Endothelial cell of umbilical vein (primary cell): ENCODE data around the gene RER1.

ENCODE experiments used
- EZH2 ChIP-seq: IDR thresholded peaks from 2 replicates; pipeline ENCODE4 v1.6.1; 2012; ENCODE audit warnings: borderline replicate concordance, low read depth, mild to moderate bottlenecking, moderate library complexity, low read length, inconsistent platforms; ENCODE audit not compliant: severe bottlenecking
- MYC ChIP-seq: IDR thresholded peaks from one replicate; pipeline ENCODE4 v1.6.1; 2011; ENCODE audit warnings: mild to moderate bottlenecking, low read depth, low read length
- TF ChIP-seq, protein P1 (sequence below), 2 donors: IDR thresholded peaks; 1 replicate in 1 of 2; 2 replicates in 1 of 2; pipeline ENCODE4 v1.5.1; 2011; ENCODE audit warnings: low read length in 2 of 2, mild to moderate bottlenecking in 2 of 2, moderate library complexity in 2 of 2, control low read depth in 1 of 2, inconsistent platforms in 1 of 2, low read depth in 1 of 2; ENCODE audit not compliant: insufficient read depth in 1 of 2; ENCODE audit errors: extremely low read depth in 1 of 2

DNA sequence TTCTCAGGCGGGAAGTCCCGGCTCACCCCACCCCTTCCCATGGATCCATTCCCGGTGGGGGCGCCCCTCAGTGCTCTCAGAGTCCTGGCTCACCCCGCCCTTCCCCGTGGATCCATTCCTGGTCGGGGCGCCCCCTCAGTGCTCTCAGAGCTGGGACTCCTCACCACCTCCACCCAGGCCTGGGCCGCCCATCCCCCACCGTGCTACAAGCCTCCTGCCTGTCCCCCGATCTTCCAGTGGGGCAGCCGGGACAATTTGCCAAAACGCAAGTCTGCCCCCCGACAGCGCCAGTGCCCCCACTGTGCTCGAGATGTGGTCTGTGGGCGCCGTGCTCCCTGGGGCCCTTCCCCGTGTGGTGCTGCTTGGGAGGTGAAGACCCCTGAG lies 61.3 kb downstream of the RER1 start:
- TF ChIP-seq EZH2 (no peak), MYC (no peak)
- TF ChIP-seq, protein P1, sequence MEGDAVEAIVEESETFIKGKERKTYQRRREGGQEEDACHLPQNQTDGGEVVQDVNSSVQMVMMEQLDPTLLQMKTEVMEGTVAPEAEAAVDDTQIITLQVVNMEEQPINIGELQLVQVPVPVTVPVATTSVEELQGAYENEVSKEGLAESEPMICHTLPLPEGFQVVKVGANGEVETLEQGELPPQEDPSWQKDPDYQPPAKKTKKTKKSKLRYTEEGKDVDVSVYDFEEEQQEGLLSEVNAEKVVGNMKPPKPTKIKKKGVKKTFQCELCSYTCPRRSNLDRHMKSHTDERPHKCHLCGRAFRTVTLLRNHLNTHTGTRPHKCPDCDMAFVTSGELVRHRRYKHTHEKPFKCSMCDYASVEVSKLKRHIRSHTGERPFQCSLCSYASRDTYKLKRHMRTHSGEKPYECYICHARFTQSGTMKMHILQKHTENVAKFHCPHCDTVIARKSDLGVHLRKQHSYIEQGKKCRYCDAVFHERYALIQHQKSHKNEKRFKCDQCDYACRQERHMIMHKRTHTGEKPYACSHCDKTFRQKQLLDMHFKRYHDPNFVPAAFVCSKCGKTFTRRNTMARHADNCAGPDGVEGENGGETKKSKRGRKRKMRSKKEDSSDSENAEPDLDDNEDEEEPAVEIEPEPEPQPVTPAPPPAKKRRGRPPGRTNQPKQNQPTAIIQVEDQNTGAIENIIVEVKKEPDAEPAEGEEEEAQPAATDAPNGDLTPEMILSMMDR (IDR thresholded peaks at IDR 0.05; ENCODE audit: extremely low read depth in 1 of 2, insufficient read depth in 1 of 2, low read depth in 1 of 2, low read length in 2 of 2), result no peak
